K562 (cell line): Measurements from ENCODE around the gene KRT14. TPM values are rescaled to one million over a fixed set of nuclear protein-coding genes. Genes with fewer than 3 reads are reported as not detected.

Source experiments
- JUND ChIP-seq, 2 experiments: IDR thresholded peaks; 2 replicates in 1 of 2; 3 replicates in 1 of 2; pipeline ENCODE4 v1.6.1; 2011; ENCODE audit warnings: borderline replicate concordance in 2 of 2, low read depth in 2 of 2, low read length in 2 of 2, improper control_type of control experiment in 1 of 2, missing biosample characterization in 1 of 2, missing genetic modification characterization in 1 of 2, missing genetic modification reagents in 1 of 2
- MECOM ChIP-seq: fragments of 250-450 bp; sonication (Bioruptor Pico); IDR thresholded peaks from 2 replicates; pipeline ENCODE4 v1.8.0; 2022; ENCODE audit warnings: inconsistent platforms
- MEIS2 ChIP-seq: fragments of 450-650 bp; IDR thresholded peaks from 2 replicates; pipeline ENCODE4 v1.6.1; 2014; ENCODE audit warnings: mild to moderate bottlenecking; ENCODE audit not compliant: partially characterized antibody
- PBX2 ChIP-seq, 2 experiments: IDR thresholded peaks in 1 of 2; conservative IDR thresholded peaks in 1 of 2; 2 replicates each; pipeline ENCODE4 v1.6.1; 2016; ENCODE audit warnings: low read depth in 2 of 2, mild to moderate bottlenecking in 1 of 2, missing compliant biosample characterization in 1 of 2, missing genetic modification characterization in 1 of 2, moderate library complexity in 1 of 2
- TAL1 ChIP-seq: fragments of 450-650 bp; IDR thresholded peaks from 2 replicates; pipeline ENCODE4 v1.6.1; 2016; ENCODE audit warnings: mild to moderate bottlenecking
- TCF7L2 ChIP-seq: fragments of 150-350 bp; IDR thresholded peaks from 2 replicates; pipeline ENCODE4 v1.6.1; 2016; ENCODE audit warnings: low read depth, mild to moderate bottlenecking, low read length, moderate library complexity
- polyA plus RNA-seq, 8 experiments: library from polyadenylated mRNA; depleted of rRNA in 4 of 8; stranded (reverse) in 5 of 8; unstranded in 3 of 8; fragments of >200 nt; fragmentation: Nextera tagmentation in 2 of 8; fragmentation: Illumina TruSeq in 1 of 8; extraction: Ambion mirVana in 2 of 8; extraction: Trizol in 1 of 8; gene quantifications; 2 replicates each; pipeline versions ENCODE4 v1.2.1 to v1.2.3, GENCODE V29; 2011 to 2014; ENCODE audit warnings: inconsistent platforms in 1 of 8, missing spikeins in 1 of 8
- total RNA-seq, 7 experiments: library from RNA; depleted of rRNA in 6 of 7; stranded (reverse); fragments of >200 nt in 6 of 7; fragmentation: Illumina TruSeq in 2 of 7; extraction: Trizol in 2 of 7; gene quantifications; 2 replicates each; pipeline versions ENCODE4 v1.2.1 to v1.2.3, GENCODE V29; 2011 to 2021; ENCODE audit warnings: low replicate concordance in 1 of 7

The KRT14 gene
- total and polyA plus RNA-seq, 9 of the 15 experiments (the other 6 are each of a cell fraction or from before 2014, with no cell fraction given) = 0.22 TPM; not detected in 8

DNA sequence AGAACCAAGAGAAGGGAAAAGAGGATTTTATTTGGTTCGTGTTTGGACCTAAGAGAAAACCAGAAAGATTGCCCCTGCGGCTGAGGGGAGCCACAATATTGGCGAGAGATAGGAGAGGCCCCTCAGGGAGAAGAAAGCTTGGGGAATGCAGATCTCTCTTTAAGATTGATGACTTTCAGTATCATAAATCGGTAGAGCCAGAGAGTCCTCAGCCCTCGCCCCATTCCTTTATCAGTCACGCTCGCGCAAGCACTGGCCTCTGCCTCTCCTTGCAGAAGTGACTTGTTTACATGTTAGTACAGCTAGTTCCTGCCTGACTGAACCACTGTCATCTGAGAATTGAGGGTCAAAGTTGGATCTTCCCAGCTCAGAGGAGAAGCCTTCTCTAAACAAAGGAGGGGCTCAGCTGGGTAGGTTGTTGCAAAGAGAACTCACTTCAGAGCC, 37.1 kb downstream of the KRT14 start (continued):
- TF ChIP-seq PBX2 (CRISPR knock-in tag; IDR thresholded peaks at IDR 0.05; ENCODE audit: low read depth) (no peak), PBX2 (tag; conservative IDR thresholded peaks at IDR 0.05; ENCODE audit: low read depth) (peak; percentile 92), MECOM (CRISPR knock-in tag) (peak; percentile 68; the same call in 1 of the 2 replicates), MEIS2 (peak; percentile 93), TAL1 (peak; percentile 47), TCF7L2 (no peak), JUND (IDR thresholded peaks at IDR 0.05; ENCODE audit: borderline replicate concordance, low read depth, low read length) (peak; percentile 49; the same call in 1 of the 2 replicates), JUND (tag; IDR thresholded peaks at IDR 0.05; ENCODE audit: borderline replicate concordance, low read depth, low read length) (no peak; the same call in 1 of the 3 replicates)
